Testis (tissue), 5 donors: ENCODE measurements around the gene OR6N2. TPM values are rescaled to one million over a fixed set of nuclear protein-coding genes. Genes with fewer than 3 reads are reported as not detected.

Experiments used
- DNase-seq: peaks from one replicate; pipeline ENCODE4 v3.0.0-alpha.2; 2019
- H3K27ac ChIP-seq, 2 donors: fragments of 200-600 bp; sonication (generic); one replicate each; pipeline ENCODE4 v1.5.1; 2019
- H3K27me3 ChIP-seq: fragments of 200-600 bp; sonication (generic); one replicate; pipeline ENCODE4 v1.5.1; 2019
- H3K36me3 ChIP-seq: fragments of 200-600 bp; sonication (generic); one replicate; pipeline ENCODE4 v1.5.1; 2017; ENCODE audit warnings: low read depth; ENCODE audit errors: missing control alignments
- H3K4me1 ChIP-seq: fragments of 200-600 bp; sonication (generic); one replicate; pipeline ENCODE4 v1.5.1; 2019
- H3K4me3 ChIP-seq, 2 donors: fragments of 200-600 bp; sonication (generic); one replicate each; pipeline ENCODE4 v1.5.1; 2017 to 2019
- H3K9me3 ChIP-seq: fragments of 200-600 bp; sonication (generic); one replicate; pipeline ENCODE4 v1.5.1; 2017
- POLR2A ChIP-seq: fragments of 450-650 bp; IDR thresholded peaks from one replicate; pipeline ENCODE4 v1.6.1; 2017; ENCODE audit warnings: antibody characterized with exemption, mild to moderate bottlenecking, moderate library complexity
- WGBS, 2 donors: methylation state at CpG; one replicate each; pipeline ENCODE4 v1.1.5; 2018; 5-methylcytosine and 5-hydroxymethylcytosine counted together
- intact Hi-C: fragments of 100-400 bp; cut with DNase I; formaldehyde crosslinking; loops from one replicate; pipeline ENCODE4 v1.15.1; 2023; ENCODE audit warnings: low total_unique reads
- long read RNA-seq, 2 donors: transcript quantifications; one replicate each; lab custom pipeline, GENCODE V29; 2026
- polyA plus RNA-seq: library from polyadenylated mRNA; stranded (reverse); fragments of 350-450 nt; fragmentation: Illumina TruSeq; extraction: RNeasy Lipid Tissue Mini Kit (QIAGEN cat#74804); gene quantifications from one replicate; pipeline ENCODE4 v1.2.3, GENCODE V29; 2014; ENCODE audit warnings: low read depth, low replicate concordance; ENCODE audit not compliant: insufficient read depth
- total RNA-seq, 2 donors: library from RNA; depleted of rRNA; stranded (reverse); fragments of >200 nt; gene quantifications; one replicate each; pipeline ENCODE4 v1.2.3, GENCODE V29; 2016
- TF ChIP-seq, protein P1 (sequence below), 3 experiments: fragments of 450-650 bp in 2 of 3; fragments of 200-600 bp in 1 of 3; sonication (generic) in 1 of 3; IDR thresholded peaks; one replicate each; pipeline ENCODE4 v1.5.1; 2016 to 2019; ENCODE audit warnings: antibody characterized with exemption in 3 of 3, mild to moderate bottlenecking in 2 of 3, moderate library complexity in 1 of 3

Gene OR6N2, protein sequence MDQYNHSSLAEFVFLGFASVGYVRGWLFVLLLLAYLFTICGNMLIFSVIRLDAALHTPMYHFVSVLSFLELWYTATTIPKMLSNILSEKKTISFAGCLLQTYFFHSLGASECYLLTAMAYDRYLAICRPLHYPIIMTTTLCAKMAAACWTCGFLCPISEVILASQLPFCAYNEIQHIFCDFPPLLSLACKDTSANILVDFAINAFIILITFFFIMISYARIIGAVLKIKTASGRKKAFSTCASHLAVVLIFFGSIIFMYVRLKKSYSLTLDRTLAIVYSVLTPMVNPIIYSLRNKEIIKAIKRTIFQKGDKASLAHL
- total RNA-seq = not detected
- not detected for polyA plus RNA-seq
- long read RNA-seq, donor 1 = 0 reads
- long read RNA-seq, donor 2 = 0 reads

DNA sequence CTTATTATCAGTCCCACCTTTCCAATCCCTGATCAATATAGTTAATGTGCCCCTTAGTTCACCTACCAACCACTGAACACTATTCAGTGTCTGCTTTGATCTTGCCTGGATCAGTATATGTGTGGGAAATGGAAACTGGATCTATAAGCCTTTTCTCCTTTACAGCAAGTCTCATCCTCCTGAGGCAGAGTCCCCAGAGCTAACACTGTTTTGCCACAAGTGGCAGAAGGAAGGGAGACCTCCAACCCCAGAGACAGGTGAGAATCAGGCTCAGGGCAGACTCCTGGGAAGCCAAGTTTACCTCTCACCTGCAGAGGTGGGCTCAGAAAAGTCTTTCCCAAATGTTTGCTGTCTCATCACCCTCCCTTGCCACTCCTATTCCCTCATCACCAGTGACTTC lies at the start of gene OR6N2:
Gene OR6N2 (minus strand): TSS at position 101 of the 400 bp plus-strand sequence. CDS start 3,569 bp downstream, outside the sequence.
- no peaks in the 10 kb centered on the region for H3K36me3 ChIP-seq
- no peaks in the 10 kb centered on the region for H3K9me3 ChIP-seq
- no peaks in the 10 kb centered on the region for H3K27me3 ChIP-seq
- no peak within 1 kb of the TSS for H3K27ac ChIP-seq
- intact Hi-C loops = no loop called here
- no peak for DNase-seq
- no peaks in the 10 kb centered on the region for H3K4me1 ChIP-seq
- H3K4me3 ChIP-seq = no peak within 1 kb of the TSS
- TF ChIP-seq POLR2A = no peak
- TF ChIP-seq, protein P1, sequence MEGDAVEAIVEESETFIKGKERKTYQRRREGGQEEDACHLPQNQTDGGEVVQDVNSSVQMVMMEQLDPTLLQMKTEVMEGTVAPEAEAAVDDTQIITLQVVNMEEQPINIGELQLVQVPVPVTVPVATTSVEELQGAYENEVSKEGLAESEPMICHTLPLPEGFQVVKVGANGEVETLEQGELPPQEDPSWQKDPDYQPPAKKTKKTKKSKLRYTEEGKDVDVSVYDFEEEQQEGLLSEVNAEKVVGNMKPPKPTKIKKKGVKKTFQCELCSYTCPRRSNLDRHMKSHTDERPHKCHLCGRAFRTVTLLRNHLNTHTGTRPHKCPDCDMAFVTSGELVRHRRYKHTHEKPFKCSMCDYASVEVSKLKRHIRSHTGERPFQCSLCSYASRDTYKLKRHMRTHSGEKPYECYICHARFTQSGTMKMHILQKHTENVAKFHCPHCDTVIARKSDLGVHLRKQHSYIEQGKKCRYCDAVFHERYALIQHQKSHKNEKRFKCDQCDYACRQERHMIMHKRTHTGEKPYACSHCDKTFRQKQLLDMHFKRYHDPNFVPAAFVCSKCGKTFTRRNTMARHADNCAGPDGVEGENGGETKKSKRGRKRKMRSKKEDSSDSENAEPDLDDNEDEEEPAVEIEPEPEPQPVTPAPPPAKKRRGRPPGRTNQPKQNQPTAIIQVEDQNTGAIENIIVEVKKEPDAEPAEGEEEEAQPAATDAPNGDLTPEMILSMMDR (IDR thresholded peaks at IDR 0.05) = no peak

DNA sequence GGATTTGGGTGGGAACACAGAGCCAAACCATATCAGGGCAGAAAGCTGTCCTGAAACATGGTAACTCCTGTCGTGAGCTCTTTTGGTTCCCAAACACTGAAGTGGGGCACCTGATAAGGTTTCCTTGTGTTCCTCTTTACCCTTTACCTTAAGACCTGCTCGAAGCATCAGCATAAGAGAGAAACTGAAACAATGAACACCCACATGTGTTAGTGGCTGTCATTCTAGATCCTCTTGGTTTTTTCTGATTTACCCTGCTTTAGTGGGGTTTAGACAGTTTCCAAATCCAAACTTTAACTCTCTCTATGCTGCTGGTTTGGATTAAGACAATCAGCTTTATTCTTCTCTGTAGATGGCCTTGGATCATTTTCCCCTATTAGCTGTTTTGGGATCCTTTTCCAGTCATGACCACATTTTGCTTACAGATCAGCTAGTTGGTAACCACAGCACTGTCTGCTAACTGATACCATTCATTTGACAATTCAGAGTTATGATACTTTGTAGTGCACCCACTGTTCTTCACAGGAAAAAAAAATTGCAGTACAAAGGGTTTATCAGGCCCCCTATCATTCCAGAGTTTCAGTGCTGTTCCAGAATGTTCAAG lies 49.2 kb upstream of the OR6N2 start:
- Histone ChIP-seq H3K27ac (no peak overlapping the region), H3K4me1 (no peaks in the 10 kb centered on the region), H3K27me3 (no peaks in the 10 kb centered on the region), H3K9me3 (no peaks in the 10 kb centered on the region), H3K36me3 (no peaks in the 10 kb centered on the region), H3K4me3 (no peak overlapping the region)
- no peak for DNase-seq
- WGBS, 2 donors = 61 to 75% methylated on average over 2 of the region's 2 CpGs
- TF ChIP-seq, protein P1 (IDR thresholded peaks at IDR 0.05) = no peak
- TF ChIP-seq POLR2A = no peak
- intact Hi-C loops = no loop called here

DNA sequence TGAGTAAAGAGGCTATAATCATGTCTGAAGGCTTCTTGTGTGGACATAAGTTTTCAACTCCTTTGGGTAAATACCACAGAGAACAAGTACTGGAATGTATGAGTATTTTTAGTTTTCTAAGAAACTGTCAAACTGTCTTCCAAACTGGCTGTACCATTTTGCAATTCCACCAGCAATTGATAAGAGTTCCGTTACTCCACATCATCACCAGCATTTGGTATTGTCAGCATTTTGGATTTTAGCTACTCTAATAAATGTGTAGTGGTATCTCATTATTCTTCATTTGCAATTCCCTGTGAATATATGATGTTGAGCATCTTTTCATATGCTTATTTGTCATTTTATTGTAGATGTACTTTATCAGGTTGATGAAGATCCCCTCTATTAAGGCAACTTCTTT lies 40.7 kb upstream of the OR6N2 start:
- Histone ChIP-seq H3K27ac (no peak overlapping the region), H3K4me3 (no peak overlapping the region), H3K36me3 (no peaks in the 10 kb centered on the region), H3K9me3 (no peaks in the 10 kb centered on the region), H3K27me3 (no peaks in the 10 kb centered on the region), H3K4me1 (no peaks in the 10 kb centered on the region)
- intact Hi-C loops = no loop called here
- TF ChIP-seq, protein P1 (IDR thresholded peaks at IDR 0.05) = no peak
- TF ChIP-seq POLR2A = no peak
- 76 to 85% methylated on average over 1 of the region's 1 CpG for WGBS, 2 donors
- DNase-seq = no peak

DNA sequence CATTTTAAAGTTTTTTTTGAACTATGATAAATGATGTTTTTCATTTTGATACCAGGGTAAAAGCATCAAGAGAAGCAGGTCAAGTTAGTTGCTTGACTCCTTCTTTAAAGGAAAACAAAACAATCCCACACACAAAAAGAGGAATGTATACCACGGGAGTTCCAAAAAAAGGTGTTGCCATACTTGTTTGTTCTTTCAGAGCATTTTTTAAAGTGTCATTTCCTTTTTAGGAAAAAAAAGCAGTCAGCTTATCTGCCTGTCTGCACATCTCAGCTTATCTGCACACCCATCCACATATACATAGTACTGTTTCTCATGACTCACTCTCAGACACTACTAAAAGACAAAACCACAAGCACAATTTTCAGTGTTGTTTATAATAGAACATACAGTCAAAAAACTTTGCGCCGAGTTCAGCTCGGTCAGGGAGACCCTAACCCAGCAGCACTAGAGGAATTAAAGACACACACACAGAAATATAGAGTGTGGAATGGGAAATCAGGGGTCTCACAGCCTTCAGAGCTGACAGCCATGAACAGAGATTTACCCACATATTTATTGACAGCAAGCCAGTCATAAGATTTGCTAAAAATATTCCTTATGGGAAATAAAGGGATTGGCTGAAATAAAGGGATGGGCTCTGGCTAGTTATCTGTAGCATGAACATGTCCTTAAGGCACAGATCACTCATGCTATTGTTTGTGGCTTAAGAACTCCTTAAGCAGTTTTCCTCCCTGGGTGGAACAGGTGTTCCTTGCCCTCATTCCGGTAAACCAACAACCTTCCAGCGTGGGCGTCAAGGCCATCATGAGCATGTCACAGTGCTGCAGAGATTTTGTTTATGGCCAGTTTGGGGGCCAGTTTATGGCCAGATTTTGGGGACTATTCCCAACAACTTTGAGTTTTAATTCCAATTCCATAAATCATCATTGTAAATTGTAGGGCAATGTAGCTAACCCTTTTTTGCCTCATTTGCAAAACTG lies 38.7 kb upstream of the OR6N2 start:
- WGBS, 2 donors = 66 to 75% methylated on average over 7 of the region's 7 CpGs
- intact Hi-C loops = no loop called here
- DNase-seq = no peak

More for the DNA sequence above, 38.7 kb upstream of the OR6N2 start:
- Histone ChIP-seq H3K36me3 (no peaks in the 10 kb centered on the region), H3K27ac (no peak overlapping the region), H3K4me3 (no peak overlapping the region), H3K4me1 (no peaks in the 10 kb centered on the region), H3K27me3 (no peaks in the 10 kb centered on the region), H3K9me3 (no peaks in the 10 kb centered on the region)
- TF ChIP-seq, protein P1 (IDR thresholded peaks at IDR 0.05) = no peak
